NCI-H1105 treated with DMSO at 0.1 percent for 48 hours (cell line): ENCODE measurements around the gene PGLYRP3.

Source experiments
- DNase-seq: peaks from one replicate; lab custom pipeline; 2025; lab: John Stamatoyannopoulos, UW

Gene PGLYRP3

DNA sequence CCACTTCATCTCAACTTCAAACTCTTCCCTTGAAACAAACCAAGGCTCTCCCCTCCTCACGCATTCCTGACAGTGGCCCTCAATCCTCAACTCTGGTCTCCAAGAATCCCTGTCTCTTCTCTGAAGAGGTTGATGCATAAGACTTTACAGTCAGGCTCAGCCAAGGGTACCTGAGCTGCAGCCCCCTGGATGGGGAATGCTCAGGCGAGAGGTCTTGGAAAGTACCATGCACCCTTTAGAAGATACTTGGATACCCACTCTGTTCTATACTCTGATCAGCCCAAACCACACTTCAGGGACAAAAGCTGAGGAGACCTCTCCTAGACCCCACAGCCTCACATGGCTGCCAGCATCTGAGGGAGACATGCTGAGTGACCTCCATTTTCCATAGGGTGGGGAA lies 536 bp upstream of the PGLYRP3 start:
- no peak for DNase-seq

GRCh38 chr1:153310526-153310925 lies 2.2 kb downstream of the PGLYRP3 start:
- DNase-seq = no peak

GRCh38 chr1:153309441-153309840 lies 3.3 kb downstream of the PGLYRP3 start:
- DNase-seq = no peak

DNA sequence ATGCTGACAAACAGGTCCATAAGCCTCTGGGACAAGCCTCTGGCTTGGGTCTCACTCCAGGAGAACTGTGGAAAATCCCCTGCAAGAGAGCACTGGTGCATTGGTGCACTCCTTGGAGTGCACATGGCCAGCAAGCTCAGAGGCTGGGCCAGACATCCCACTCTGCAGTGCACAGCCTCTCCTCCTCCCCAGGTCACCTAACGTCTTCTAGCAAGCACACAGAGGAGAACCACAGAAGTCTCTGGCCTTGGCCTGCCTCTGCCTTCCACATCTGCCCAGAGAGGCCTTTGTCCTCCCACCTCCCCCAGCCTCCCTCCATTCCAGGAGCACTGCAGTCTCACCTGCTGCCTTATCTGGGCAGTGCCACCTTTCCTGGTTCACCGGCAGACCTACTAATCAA lies 4.2 kb downstream of the PGLYRP3 start:
- DNase-seq = no peak

- DNase-seq = no peak
These were observed 5.5 kb downstream of the PGLYRP3 start for GRCh38 chr1:153307221-153307600.

GRCh38 chr1:153306303-153307220 lies 6.2 kb downstream of the PGLYRP3 start:
- DNase-seq = no peak

DNA sequence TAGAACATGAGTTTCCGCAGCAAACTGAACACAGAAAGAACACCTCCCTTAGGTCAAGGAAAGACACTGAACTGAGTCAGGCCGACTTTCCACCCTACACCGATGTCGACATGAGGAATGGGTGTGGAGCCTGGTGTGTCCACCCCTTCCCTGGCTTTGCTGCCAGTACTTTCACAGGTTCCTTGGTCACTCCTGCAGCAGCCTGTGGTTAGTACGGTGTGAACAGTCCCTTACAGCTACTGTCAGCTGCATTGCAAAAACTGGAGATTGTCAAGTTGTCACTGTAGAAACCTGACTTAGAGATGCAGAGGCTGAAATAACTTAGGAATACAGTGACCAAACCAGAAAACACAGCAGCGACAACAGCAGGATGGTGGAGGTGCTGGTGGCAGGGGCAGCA lies 7.1 kb downstream of the PGLYRP3 start:
- DNase-seq = no peak

DNA sequence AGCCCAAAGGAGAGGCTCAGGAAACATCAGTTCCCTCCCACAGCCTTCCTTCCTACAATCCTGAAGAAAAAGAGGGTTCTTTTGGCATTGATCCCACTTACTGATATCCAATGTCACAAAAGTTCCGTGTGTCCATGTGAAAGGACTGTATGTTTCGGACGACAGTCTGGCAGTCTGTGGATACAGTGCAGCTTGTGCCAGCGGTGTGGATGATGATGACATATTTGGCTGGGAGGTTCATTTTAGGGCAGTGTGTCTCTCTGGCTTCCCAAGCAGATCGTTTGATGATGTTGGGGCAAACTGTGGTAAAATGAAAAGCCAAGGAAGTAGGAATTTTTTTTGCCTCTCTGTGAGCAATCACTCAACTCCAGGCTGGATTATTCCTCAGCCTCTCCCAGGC lies 10.4 kb downstream of the PGLYRP3 start:
- no peak for DNase-seq

GRCh38 chr1:153293851-153294250 lies 18.9 kb downstream of the PGLYRP3 start:
- DNase-seq = no peak

GRCh38 chr1:153293480-153293775 lies 19.3 kb downstream of the PGLYRP3 start:
- DNase-seq = no peak

DNA sequence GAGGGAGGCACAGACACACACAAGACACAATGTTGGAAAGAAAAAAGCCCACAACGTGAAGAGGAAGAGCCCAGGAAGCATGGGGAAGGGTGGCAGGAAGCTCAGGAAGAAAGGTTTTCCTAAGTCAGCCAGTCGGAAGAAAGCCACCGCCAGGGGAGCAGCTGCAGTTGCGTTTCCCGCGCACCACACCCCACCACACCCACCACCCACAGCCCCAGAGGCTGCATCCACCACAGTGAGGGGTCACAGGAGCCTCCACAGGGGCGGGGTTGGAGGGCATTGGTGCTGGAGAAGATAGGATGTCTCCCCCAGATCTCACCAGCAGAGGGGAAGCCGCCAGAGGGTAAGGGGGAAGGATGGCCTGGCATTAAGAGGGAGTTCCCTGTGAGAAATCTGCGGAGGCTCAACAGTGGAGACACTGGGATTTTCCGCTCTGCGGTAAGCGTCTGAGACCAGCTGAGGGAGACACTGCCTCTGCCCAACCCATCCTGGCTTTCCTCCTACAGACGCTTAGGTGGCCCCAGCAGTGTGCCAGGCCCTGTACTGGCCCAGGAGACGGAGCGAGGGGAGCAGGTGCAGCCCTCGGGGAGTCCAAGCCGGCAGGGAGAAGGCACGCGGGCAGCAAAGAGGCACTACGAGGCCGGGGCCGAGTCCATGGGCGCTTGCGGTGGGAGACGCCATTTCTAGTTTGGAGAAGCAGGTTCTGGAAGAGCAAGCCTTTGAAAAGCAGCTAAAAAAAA lies 19.8 kb downstream of the PGLYRP3 start:
- DNase-seq = no peak

- DNase-seq = no peak
These were observed 20.6 kb downstream of the PGLYRP3 start for GRCh38 chr1:153292185-153292584.

DNA sequence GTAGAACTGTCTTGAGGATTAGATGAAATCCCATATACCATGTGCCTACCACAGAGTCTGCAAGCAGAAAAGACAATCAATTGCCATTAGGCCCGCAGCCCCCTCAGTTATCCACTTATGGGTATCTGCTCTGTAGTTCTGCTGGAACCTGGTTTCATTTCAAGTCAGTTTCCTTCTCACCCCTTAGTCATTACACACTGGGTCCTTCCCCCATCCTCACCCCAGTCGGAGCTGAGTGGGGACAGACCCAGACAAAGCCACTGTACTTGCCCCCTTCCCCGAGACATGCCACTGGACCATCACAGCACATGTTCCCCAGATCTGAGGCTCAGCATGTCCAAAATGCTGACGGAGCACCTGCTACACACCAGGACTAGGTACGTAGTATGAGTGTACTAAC lies 21.2 kb downstream of the PGLYRP3 start:
- no peak for DNase-seq

DNA sequence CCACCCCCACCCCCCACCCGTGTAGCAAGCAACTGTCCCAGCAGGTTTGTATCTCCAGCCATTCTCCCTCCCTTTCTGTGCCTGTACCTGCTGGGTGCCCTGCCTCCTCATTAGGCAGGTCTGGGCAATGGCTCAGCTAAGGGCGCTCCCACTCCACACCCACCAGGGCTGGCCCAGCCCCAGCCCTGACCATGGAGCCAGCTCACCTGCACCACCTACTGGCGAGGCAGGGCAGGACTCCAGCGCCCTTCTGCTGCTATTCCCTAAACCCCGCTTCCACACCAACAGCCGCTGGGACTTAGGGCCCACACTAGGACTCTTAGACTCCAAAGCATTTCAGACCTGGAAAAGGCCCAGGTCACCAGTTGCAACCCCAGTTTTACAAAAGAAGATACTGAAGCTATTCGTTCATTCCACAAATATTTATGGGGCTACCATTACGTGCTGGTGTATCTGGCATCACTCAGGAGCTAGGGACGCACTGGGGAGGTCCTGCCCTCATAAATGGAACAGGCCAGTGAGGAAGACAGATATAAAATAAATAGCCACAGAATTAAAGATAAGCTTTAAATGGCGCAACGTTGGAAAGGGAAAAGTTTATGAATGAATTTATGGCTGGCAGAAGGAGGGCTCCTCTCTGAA lies 24.0 kb downstream of the PGLYRP3 start:
- DNase-seq = peak; percentile 17

- DNase-seq = no peak
These were observed 34.9 kb downstream of the PGLYRP3 start for GRCh38 chr1:153277852-153278251.

- no peak for DNase-seq
These were observed 40.6 kb downstream of the PGLYRP3 start for GRCh38 chr1:153272186-153272585.

DNA sequence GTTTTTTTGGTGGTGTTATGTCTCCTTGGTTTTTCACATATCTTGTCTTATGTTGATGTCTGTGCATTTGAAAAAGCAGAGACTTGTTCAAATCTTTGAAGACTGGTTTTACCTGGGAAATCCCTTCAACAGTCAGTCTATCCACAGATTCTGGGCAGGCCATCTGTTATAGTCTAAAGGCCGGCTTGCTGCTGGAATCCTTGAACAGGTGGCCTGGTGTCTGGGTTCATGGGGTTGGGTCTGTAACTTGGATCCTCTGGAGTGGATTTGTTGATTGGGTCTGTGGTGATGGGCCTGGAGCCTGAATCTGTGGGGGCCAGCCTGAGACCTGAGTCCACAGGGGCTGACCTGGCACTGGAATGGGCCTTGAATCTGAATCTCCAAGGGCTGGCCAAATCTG lies 41.0 kb downstream of the PGLYRP3 start:
- DNase-seq = no peak

DNA sequence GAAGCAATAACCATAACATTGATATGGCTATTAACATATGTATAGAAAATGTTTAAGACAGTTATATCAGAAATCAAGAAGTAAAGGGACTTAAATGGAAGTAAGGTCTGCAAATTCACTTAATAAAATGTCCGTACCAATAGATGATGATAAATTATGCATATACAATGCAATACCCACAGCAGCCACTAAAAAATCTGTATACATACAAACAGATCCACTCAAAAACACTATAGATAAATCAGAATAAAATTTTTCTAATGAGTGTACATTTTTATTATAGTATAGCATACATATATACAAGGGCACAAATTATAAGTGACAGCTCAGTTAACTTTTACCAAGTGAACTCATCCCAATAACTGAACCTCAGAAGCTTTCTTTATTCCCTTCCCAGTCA lies 47.3 kb downstream of the PGLYRP3 start:
- no peak for DNase-seq

DNA sequence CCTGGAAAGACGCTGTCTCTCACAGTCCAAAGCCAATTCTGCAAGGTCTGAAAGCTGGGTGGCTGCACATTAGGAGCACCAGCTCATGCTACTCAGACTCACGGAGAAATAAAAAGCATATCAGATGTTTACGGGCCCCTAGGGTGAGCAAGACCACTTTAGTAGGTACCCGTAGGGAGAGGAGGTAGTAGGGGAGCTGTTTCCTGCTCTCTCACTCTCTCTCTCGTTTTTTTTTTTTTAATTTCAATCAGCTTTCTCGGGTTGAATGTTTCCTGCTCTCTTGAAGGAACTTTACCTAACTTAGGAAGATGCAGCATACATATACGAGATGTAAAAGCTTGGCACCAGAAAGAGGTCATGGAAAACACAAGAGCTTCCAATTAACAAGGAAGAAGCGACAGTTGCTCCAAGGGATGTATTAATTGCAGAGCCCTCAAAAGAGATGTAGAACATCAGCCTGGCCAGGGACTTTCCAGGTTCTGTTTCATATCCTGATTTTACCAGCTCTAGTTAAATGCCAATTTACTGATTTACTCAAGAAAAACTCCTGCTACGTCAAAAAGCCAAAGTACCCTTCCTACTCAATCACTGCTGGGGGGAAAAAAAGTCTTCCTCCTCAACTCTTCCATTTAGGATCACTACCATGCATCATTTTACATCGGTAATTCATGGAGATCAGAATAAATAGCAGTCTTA lies 50.1 kb downstream of the PGLYRP3 start:
- DNase-seq = peak; percentile 39

GRCh38 chr1:153262070-153262366 lies 50.7 kb downstream of the PGLYRP3 start:
- DNase-seq = peak; percentile 39

DNA sequence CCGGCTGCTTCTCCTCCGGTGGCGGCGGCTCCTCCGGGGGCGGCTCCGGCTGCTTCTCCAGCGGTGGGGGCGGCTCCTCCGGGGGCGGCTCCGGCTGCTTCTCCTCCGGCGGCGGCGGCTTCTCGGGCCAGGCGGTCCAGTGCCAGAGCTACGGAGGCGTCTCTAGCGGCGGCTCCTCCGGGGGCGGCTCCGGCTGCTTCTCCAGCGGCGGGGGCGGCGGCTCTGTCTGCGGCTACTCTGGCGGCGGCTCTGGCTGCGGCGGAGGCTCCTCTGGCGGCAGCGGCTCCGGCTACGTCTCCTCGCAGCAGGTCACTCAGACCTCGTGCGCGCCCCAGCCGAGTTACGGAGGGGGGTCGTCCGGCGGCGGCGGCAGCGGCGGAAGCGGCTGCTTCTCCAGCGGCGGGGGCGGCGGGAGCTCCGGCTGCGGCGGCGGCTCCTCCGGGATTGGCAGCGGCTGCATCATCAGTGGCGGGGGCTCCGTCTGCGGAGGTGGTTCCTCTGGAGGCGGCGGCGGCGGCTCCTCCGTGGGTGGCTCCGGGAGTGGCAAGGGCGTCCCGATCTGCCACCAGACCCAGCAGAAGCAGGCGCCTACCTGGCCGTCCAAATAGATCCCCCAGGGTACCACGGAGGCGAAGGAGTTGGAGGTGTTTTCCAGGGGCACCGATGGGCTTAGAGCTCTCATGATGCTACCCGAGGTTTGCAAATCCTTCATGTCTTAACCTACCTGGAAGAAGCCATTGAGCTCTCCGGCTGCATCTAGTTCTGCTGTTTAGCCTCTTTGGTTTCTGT lies 51.3 kb downstream of the PGLYRP3 start:
- peak; percentile 19 for DNase-seq
